ENCODE measurements around the gene REEP6.
"Not testable (repeated sequence)": the region's sequence is repeated elsewhere in the genome, so short reads cannot be mapped to it uniquely, and the experiment has no call there.

The REEP6 gene

DNA sequence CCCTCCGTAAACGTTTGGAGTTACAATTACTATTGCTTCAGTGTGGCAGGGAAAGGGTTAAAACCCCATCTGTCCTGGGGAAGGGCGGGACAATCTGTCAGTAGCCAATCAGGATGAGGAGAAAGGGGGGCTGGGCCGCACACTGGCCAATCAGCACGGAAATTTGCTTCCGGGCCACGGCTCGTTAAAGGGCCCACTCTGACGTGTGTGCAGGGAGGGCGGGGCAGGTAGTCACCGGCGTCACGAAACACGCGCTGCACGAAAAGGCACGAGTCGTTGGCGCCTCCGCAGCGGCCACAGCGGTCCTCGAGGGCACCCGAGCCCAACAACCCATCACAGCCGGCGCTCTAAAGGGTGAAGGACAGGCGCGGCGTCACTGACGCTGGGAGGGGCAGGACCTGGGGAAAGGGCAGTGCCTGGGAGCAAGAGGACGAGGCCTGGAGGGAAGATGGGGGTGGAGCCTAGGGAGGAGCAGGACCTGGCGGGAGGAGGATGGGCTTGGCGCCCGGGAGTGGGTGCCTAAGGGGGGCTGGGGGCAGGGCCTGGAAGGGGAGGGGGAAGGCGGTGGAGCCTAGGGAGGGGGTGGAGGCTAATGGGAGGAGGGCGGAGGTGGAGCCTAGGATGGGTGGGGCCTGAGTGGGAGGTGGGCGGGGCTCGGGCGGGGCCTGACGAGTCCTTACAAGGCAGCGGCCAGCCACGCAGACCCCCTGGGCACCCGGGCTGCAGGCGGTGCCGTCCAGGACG lies 17.0 kb downstream of the REEP6 start:
- DNase-seq (ENCODE audit: low read depth in 2 of 2): peak; percentile 92 to 93

- DNase-seq (ENCODE audit: low read depth in 2 of 2): no peak
These were observed 17.5 kb downstream of the REEP6 start for GRCh38 chr19:1508507-1508856.

DNA sequence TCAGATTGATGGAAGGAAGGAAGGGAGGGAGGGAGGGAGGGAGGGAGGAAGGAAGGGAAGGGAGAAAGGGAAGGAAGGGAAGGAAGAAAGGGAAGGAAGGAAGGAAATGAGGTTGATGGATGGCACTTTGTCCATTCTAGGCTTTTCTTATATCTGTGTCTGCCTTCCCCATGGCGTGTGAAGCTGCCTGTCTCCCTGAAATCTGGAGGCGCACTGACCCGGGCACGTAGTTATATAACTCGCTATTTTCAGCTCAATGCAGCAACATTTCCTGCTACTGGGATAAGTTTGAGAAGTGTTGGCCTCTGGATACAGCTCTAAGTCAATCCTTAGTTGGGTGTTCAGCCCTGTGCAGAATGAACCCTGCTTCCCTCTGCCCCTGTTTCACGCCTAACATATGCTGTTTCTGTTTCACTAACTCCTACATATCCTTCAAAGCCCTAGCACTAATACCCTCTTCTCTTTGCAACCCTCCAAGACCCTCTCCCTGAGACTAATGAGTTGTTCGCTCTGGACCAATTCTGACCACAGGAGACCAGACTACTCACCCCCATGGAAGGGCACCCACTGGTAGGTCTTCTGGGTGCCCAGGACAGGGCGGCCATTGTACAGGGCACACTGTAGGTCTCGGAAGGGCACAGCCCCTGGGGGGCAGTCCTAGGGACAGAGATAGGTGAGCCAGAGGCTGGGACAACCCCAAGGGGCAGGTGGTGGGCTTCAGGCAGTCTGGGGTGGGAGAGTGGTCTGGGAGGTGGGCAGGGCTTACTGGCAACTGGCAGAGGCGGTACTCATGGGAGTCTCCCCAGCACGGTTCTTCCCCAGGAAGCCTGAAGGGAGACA lies 18.8 kb downstream of the REEP6 start:
- DNase-seq (ENCODE audit: low read depth in 2 of 2): no peak

DNA sequence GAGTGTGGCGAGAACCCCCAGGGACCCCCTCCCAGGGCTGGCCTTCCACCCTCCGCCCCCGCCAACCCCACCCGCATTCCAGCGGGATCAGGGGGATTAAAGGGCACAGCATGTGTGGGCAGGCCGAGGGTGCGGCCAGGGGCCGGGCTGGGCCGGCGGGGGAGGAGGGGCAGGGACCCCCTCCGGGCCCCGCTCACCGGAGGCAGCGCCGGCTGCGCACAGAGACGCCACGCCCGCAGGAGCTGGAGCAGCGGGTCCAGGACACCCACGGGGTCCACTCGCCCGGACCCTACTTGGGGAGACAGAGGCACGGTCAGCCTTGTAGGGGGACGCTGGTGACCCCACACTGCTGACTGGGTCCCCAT lies 19.4 kb downstream of the REEP6 start:
- no peak for DNase-seq (ENCODE audit: low read depth in 2 of 2)

DNA sequence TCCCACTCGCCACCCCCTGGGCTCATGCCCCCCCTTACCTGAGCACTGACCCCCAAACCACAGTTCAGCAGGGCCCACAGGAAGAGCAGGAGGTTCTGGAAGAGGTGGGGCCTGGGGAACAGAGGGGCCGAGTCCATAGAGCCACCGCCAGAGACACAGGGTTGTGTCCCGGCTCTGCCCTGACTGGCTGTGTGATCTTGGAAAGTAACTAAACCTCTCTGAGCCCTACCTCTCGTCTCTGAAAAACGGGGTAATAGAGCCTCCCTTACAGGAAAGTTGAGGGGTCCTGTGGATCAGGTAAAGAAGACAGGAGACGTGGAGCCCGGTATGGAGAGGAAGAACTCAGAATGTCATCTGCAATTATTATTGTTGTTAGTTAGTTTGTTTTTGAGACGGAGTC lies 19.8 kb downstream of the REEP6 start:
- DNase-seq (ENCODE audit: low read depth in 2 of 2): no peak

DNA sequence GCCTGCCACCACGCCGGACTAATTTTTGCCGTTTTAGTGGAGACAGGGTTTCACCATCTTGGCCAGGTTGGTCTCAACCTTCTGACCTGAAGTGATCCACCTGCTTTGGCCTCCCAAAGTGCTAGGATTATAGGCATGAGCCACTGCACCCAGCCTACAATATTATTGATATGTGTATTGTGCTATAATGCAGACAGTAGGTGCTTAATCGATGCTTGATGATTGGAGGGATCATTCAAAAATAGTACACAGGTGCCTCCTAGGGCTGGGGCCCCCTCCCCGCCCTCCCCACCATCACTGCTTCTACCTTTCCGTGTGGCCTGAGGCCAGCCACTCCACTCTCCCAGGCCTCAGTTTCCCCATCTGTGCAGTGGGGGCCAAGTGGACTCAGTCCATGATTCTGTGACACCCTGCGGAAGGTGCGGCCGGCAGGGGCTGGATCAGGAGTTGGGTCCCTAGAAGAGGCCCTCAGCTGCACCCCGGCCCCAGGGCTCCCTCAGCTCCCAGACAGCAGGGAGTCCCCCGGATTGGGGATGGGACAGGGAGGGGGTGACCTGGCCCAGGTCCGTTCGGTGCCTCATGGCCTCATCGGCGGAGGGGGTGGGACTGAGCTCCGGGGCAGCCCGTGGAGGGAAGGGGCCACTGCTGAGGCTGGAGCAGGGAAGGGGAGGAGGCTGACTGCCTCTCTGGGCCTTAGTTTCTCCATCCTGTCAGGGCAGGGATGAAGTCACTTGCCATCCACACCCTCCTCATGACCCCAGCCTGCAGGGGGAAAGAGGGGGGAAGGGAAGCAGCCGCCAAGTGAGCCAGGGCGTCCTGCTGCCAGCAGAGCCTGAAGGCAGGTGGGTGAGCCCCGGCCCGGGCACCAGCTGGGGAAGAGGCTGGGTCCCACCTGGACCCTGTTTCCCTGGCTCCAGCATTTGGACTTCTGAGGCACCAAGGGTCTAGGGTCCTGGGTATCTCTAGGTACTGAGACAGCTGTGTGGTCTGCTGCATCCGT lies 20.6 kb downstream of the REEP6 start:
- DNase-seq (ENCODE audit: low read depth in 2 of 2): no peak

DNA sequence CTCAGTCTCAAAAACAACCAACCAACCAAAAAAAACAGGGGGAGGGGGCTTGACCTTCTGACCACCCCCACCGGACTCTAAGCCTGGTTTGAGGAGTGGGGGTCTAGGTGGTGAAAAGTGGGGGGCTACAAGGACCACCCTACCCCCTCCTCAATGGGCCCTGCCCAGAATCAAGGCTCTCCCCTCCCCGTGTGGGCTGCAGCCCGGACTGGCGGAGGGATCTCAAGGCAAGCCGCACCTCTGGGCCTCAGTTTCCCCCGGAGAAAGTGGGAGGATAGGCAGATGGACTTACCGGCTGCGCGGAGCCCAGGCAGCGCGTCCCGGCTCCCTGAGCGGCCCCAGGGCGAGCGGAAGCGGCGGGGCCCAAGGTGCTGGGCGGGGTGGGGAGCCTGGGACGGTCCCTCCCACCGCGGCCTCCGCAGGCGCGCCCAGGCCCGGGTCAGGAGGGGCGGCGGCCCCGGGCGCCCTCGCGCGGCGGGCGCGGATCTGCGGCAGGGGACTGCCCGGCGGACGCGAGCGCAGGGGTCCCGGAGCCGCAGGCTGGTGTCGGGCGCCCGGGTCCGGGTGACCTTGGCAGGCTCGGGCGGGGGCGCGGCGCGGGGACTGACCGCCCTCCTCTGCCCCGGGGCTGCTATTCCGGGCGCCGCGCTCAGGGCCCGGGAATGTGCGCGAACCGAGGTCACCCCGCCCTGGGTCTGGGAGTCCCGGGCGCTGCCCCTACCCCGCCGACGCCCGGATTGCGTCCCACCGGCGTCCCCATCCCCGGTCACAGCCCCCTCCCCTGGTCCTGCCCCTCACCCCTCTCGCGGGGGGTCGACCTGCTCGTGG lies 21.9 kb downstream of the REEP6 start, which contains the start of gene ADAMTSL5:
TSS of gene ADAMTSL5 (minus strand) at position 349 of the 828 bp plus-strand sequence. CDS start 2,076 bp downstream, outside the sequence.
- DNase-seq (ENCODE audit: low read depth in 2 of 2): no peak

DNA sequence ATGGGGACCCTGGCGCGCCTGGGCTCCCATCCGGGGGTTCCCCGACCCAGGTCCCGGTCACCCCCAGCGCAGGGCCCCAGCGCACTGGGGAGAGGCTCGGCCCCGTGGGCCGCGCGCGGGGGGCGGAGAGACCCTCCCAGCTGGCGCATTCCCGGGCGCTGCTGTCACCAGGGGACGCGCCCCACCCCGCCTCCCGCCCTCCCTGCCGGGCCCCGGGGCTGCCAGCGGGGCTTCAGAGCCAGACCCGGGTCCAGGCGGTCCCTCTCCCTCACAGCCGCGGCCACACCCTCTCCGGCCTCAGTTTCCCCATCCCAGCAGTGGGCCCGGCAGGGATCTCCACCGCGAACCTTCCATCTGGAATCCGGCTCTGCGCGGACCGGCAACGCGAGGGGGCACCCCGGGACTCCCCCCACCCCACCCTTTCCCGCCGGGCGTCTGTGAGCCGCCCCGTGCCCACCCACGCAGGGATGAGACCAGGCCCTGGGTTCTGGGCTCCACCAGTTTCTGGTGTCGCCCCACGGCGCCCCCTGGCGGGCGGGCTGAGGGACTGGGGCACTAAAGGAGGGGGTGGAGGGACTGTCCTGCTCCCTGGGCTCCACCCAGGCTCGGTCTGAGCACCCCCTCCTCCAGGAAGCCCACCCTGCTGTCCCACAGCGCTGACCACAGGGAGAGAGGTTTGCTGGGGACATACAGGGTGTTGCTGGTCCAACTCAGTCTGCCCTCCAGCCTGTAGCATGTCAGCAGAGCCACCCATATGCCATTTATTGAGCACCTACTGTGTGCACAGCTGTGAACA lies 22.7 kb downstream of the REEP6 start:
- DNase-seq (ENCODE audit: low read depth in 2 of 2): no peak

GRCh38 chr19:1514295-1514661 lies 23.3 kb downstream of the REEP6 start:
- no peak for DNase-seq (ENCODE audit: low read depth in 2 of 2)

- no peak for DNase-seq (ENCODE audit: low read depth in 2 of 2)
These were observed 24.2 kb downstream of the REEP6 start for GRCh38 chr19:1514986-1515721.

DNA sequence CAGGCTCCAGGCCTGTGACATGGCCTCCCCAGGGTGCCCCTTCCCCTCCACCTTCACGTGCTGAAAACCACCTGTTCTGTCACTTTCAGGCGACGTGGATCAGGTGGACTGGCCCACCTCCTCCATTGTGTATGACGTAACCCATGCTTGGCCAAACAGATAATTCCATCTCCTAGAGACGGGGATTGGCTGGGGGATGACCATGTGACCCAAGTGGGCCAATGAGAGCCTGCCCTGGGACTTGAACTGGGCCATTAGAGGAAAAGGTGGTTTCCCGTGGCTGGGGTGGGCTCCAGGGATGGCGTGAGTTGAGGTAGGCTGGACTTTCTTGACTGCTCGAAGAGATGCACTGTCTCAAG lies 25.4 kb downstream of the REEP6 start:
- no peak for DNase-seq (ENCODE audit: low read depth in 2 of 2)

GRCh38 chr19:1518471-1518870 lies 27.5 kb downstream of the REEP6 start:
- no peak for DNase-seq (ENCODE audit: low read depth in 2 of 2)

GRCh38 chr19:1519802-1520201 lies 28.8 kb downstream of the REEP6 start:
- DNase-seq (ENCODE audit: low read depth in 2 of 2): not testable (repeated sequence)

DNA sequence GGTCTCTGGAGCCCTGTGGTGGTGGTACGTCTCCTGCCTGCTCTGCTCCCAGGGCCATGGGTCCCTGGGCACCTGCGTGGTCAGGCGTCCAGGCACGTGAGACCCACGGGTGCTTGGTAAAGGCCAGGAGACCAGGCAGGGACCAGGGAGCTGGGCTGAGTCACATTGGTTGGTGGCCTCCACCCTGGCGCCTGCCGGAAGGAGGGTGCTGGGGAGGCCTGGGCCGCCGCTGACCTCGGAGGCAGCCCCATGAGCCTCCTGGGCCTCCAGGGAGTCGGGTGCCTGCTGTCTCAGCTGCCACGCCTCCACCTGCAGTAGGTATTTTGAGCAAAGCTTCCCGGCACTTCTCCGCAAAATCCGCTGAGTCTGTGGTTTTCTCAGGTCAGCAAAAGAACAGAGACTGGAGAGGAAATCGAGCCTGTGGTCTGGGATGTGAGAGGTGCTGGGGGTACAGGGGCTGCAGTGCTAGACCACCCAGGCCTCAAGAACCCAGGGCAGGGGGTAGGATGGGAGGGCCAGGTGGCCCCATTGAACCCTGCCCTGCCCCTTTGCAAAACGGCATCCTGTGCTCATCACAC lies 29.3 kb downstream of the REEP6 start:
- no peak for DNase-seq (ENCODE audit: low read depth in 2 of 2)

DNA sequence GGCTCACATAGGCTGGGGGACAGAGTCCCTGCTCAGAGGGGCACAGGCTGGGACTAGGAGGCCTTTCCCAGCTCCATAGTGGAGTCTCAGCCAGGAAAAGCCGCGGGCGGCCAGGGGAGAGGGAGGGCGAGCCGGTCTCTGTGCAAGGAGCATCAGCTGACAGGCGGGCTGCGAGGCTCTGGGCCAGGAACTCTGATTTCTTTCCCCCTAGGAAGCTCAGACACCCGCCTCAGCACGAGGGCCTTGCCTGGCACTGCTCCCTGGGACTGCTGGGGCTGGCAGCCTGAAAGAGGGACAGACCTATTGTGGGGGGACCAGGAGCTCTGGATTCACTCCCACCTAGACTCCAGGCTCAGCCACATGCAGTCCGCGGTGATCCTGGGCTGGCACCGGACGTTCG lies 30.7 kb downstream of the REEP6 start:
- no peak for DNase-seq (ENCODE audit: low read depth in 2 of 2)

DNA sequence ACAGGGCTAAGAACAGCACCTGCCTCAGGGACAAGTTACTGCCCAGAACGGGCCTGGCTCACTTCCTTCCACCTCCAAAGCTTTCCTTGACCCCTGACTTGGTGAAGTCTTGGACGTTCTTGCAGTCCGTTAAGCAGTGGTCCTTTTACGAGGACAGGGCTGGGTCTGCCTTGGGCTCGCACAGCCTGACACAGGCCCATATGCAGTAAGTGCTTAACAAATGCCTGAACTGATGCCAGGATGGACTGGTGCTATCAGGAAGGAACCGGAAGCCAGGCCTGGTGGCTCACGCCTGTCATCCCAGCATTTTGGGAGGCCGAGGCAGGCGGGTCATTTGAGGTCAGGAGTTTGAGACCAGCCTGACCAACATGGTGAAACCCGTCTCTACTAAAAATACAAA lies 31.1 kb downstream of the REEP6 start:
- no peak for DNase-seq (ENCODE audit: low read depth in 2 of 2)

DNA sequence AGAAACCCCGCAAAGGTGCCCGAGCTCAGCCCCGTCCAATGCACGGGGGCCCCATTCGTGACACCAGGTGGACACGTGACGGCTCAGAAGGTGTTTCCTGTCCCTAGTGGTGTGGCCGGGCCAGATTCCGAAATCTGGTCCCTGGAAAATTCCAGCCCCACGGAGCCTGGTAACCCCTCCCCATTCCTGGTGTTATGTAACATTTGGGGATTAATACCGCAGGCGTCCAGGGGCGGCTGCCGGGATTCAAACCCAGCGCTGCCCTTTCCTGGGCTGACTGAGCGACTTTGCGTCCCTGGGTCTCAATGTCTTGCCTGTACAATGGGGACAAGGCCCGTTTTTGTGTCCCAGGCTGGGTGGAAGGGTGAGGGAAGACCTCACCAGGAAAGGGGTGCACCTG lies 31.9 kb downstream of the REEP6 start:
- DNase-seq (ENCODE audit: low read depth in 2 of 2): no peak

GRCh38 chr19:1523412-1524286 lies 32.7 kb downstream of the REEP6 start, which contains the start of gene PLK5:
PLK5 (plus strand) TSS chr19:1524077; CDS start chr19:1526997, 2,920 bp downstream.
- no peak for DNase-seq (ENCODE audit: low read depth in 2 of 2)

All from fibroblast of skin of left quadriceps (primary cell).